ENCODE data around the gene ADRM1. TPM values are rescaled to one million over a fixed set of nuclear protein-coding genes. Genes with fewer than 3 reads are reported as not detected.
A peak's percentile ranks its signal among the peaks of the same experiment; 100 is the strongest.

ADRM1 gene
- total RNA-seq, 1 donor from 2014 or later, result 52.3 TPM

DNA sequence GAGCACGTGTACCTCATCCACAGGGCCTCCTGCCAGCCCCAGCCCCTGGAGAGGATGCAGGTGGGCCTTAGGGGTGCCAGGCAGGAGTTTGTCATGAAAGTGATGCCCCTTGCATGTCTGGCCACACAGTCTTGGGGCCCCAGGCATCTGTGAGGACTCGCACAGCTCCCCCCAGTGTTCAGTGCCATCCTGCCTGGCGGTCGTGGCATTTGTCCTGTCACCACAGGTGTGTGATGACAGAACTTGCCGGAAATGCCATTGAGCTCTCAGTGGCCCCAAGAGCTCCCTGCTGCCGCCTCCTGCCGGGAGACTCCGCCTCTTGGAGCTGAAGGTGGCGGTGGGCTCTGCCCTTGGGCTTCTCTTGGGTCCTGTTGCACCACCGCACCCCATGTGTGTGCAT lies 30.6 kb upstream of the ADRM1 start:
- no peaks in the 10 kb centered on the region for H3K9me3 Mint-ChIP-seq
- H3K4me2 ChIP-seq, result no peak overlapping the region
- no peak overlapping the region for H3K4me3 ChIP-seq
- DNase-seq (ENCODE audit: low spot score), result peak; percentile 10
- TF ChIP-seq EZH2phosphoT487 (IDR thresholded peaks at IDR 0.05), result no peak
- TF ChIP-seq, protein P1, sequence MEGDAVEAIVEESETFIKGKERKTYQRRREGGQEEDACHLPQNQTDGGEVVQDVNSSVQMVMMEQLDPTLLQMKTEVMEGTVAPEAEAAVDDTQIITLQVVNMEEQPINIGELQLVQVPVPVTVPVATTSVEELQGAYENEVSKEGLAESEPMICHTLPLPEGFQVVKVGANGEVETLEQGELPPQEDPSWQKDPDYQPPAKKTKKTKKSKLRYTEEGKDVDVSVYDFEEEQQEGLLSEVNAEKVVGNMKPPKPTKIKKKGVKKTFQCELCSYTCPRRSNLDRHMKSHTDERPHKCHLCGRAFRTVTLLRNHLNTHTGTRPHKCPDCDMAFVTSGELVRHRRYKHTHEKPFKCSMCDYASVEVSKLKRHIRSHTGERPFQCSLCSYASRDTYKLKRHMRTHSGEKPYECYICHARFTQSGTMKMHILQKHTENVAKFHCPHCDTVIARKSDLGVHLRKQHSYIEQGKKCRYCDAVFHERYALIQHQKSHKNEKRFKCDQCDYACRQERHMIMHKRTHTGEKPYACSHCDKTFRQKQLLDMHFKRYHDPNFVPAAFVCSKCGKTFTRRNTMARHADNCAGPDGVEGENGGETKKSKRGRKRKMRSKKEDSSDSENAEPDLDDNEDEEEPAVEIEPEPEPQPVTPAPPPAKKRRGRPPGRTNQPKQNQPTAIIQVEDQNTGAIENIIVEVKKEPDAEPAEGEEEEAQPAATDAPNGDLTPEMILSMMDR (IDR thresholded peaks at IDR 0.05), result no peak
- TF ChIP-seq EZH2 (IDR thresholded peaks at IDR 0.05), result no peak
- no peak overlapping the region for H3K9ac ChIP-seq
- H3K27ac Mint-ChIP-seq, result no peak overlapping the region
- H3K36me3 Mint-ChIP-seq, result peaks cover 14% of the 10 kb centered on the region
- peak overlapping the region; percentile 50 for H3K4me3 Mint-ChIP-seq
- no peaks in the 10 kb centered on the region for H3K27me3 ChIP-seq
- no peak overlapping the region for H2AFZ ChIP-seq (replicated peaks)
- peaks cover 5% of the 10 kb centered on the region for H4K20me1 ChIP-seq (ENCODE audit: low read depth)
- no peaks in the 10 kb centered on the region for H3K4me1 Mint-ChIP-seq
- H3K4me1 ChIP-seq, result no peaks in the 10 kb centered on the region
- no peaks in the 10 kb centered on the region for H3F3A ChIP-seq (ENCODE audit: low read depth)
- H3K27me3 Mint-ChIP-seq (ENCODE audit: insufficient read depth, low read depth), result no peaks in the 10 kb centered on the region
- H3K27ac ChIP-seq, result no peak overlapping the region
- H3K36me3 ChIP-seq, result no peaks in the 10 kb centered on the region
- H3K79me2 ChIP-seq (ENCODE audit: low read depth), result no peaks in the 10 kb centered on the region
- no peaks in the 10 kb centered on the region for H3K9me3 ChIP-seq (ENCODE audit: low read depth)

DNA sequence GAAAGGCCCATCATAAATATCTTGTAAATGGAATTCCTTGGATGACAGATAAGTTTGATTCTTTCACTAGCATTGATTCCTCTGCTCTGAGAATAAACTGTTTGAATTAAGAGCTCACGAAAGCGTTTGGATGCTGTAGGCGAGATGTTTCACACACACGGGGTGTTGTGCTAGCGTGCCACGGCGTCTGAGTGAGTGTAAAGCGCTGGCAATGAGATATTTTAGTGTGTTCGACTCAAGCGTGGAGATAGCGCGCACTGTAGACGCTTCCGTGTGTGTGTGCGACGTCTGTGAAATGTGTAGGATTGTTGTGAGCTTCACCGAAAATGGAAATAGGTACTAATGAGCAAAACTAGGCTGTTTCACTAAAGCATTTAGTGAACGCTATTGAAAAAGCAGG lies 29.4 kb upstream of the ADRM1 start:
- no peaks in the 10 kb centered on the region for H3F3A ChIP-seq (ENCODE audit: low read depth)
- DNase-seq (ENCODE audit: low spot score), result no peak
- no peak overlapping the region for H2AFZ ChIP-seq (replicated peaks)
- no peaks in the 10 kb centered on the region for H3K27me3 ChIP-seq
- no peak overlapping the region for H3K9ac ChIP-seq
- H3K4me3 ChIP-seq, result no peak overlapping the region
- no peaks in the 10 kb centered on the region for H3K9me3 Mint-ChIP-seq
- TF ChIP-seq, protein P1 (IDR thresholded peaks at IDR 0.05), result no peak
- TF ChIP-seq EZH2phosphoT487 (IDR thresholded peaks at IDR 0.05) (no peak), EZH2 (IDR thresholded peaks at IDR 0.05) (no peak)
- H3K9me3 ChIP-seq (ENCODE audit: low read depth), result no peaks in the 10 kb centered on the region
- no peak overlapping the region for H3K27ac ChIP-seq
- H3K27me3 Mint-ChIP-seq (ENCODE audit: insufficient read depth, low read depth), result peaks cover 3% of the 10 kb centered on the region
- H3K79me2 ChIP-seq (ENCODE audit: low read depth), result no peaks in the 10 kb centered on the region
- no peak overlapping the region for H3K4me2 ChIP-seq
- no peaks in the 10 kb centered on the region for H3K4me1 ChIP-seq
- peaks cover 5% of the 10 kb centered on the region for H4K20me1 ChIP-seq (ENCODE audit: low read depth)
- H3K4me3 Mint-ChIP-seq, result no peak overlapping the region
- H3K27ac Mint-ChIP-seq, result no peak overlapping the region
- no peaks in the 10 kb centered on the region for H3K4me1 Mint-ChIP-seq
- peaks cover 14% of the 10 kb centered on the region for H3K36me3 Mint-ChIP-seq
- no peaks in the 10 kb centered on the region for H3K36me3 ChIP-seq

DNA sequence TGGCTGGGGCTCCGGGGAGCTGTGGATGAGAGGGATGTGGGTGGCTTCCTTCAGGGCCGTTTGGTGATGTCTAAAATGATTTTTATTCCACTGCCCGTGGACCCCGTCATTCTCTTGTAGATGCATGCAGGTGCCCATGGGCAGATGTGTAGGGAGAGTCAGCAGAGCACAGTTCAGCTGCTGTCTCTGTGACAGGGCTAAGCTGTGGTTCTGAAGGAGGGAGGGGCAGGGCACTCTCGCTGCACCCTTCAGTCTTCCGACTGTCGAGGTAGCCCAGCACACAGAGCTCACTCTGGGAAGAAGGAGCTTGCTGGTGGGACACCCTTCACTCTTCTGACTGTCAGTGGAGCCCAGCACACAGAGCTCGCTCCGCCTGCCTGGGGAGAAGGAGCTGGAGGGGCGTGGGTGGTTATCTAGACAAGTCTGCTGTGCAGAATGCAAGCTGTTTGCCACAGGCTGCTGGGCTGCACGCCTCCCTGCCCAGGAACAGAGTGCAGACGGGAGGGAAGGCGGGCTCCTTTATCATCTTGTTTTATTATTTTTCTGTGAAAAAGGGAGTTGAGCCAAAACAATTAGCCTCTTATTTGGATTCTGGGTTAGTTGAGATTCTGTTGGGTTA lies 28.4 kb upstream of the ADRM1 start:
- Mint-ChIP-seq H3K4me1 (no peaks in the 10 kb centered on the region), H3K27ac (no peak overlapping the region), H3K9me3 (no peaks in the 10 kb centered on the region), H3K36me3 (peaks cover 19% of the 10 kb centered on the region), H3K27me3 (ENCODE audit: insufficient read depth, low read depth) (peaks cover 3% of the 10 kb centered on the region), H3K4me3 (no peak overlapping the region)
- Histone ChIP-seq H3K9me3 (ENCODE audit: low read depth) (no peaks in the 10 kb centered on the region), H4K20me1 (ENCODE audit: low read depth) (peaks cover 5% of the 10 kb centered on the region), H3K4me3 (no peak overlapping the region), H3K4me2 (no peak overlapping the region), H3F3A (ENCODE audit: low read depth) (no peaks in the 10 kb centered on the region), H3K36me3 (no peaks in the 10 kb centered on the region), H3K4me1 (no peaks in the 10 kb centered on the region), H3K9ac (no peak overlapping the region), H3K79me2 (ENCODE audit: low read depth) (no peaks in the 10 kb centered on the region), H3K27ac (no peak overlapping the region), H3K27me3 (no peaks in the 10 kb centered on the region), H2AFZ (replicated peaks) (no peak overlapping the region)
- DNase-seq (ENCODE audit: low spot score), result no peak
- TF ChIP-seq EZH2 (IDR thresholded peaks at IDR 0.05) (no peak), EZH2phosphoT487 (IDR thresholded peaks at IDR 0.05) (no peak)
- TF ChIP-seq, protein P1 (IDR thresholded peaks at IDR 0.05), result no peak

Measured in neural progenitor cell (in vitro differentiated cells).